Measurements from ENCODE around the gene ABCG4. TPM values are rescaled to one million over a fixed set of nuclear protein-coding genes. Genes with fewer than 3 reads are reported as not detected.
"Not testable (repeated sequence)": the region's sequence is repeated elsewhere in the genome, so short reads cannot be mapped to it uniquely, and the experiment has no call there.

ABCG4 gene
- total RNA-seq, 5 donors from 2014 or later (not counting 1 experiment from before 2014, with no cell fraction given), result 0.09 TPM; not detected in 4

- CTCF ChIA-PET, result interaction anchor here (0.5 to 0.6 kb wide), 3 partner anchors 26 to 167 kb away, joined by 3 to 6 read pairs (median 5); partner anchors contain the start of gene CBL (in 1 of the 2)
- POLR2A ChIA-PET, result no interaction called here
- H3K9me3 Mint-ChIP-seq, result no peaks in the 10 kb centered on the region
- no peak overlapping the region for H3K27ac ChIP-seq (ENCODE audit: low read length)
- 99% methylated on average over 8 of the region's 10 CpGs for WGBS (ENCODE audit: insufficient coverage)
- peaks cover 9 to 16% of the 10 kb centered on the region in 2 experiments for H3K4me1 ChIP-seq (ENCODE audit: control insufficient read depth in 1 of 2, extremely low read depth in 1 of 2, insufficient read depth in 2 of 2, low read length in 2 of 2)
- H3K4me3 Mint-ChIP-seq, result no peak overlapping the region
- no peaks in the 10 kb centered on the region for H3K9me3 ChIP-seq
- no peak overlapping the region for H3K4me3 ChIP-seq (ENCODE audit: control insufficient read depth in 1 of 2, extremely low read depth in 1 of 2, low read length in 1 of 2)
- peaks cover 19% of the 10 kb centered on the region for H3K36me3 Mint-ChIP-seq
- DNase-seq (no peak), ATAC-seq (replicated peaks in 1 of 4) (no peak)
- peaks cover 5 to 17% of the 10 kb centered on the region in 2 donors for H3K36me3 ChIP-seq (ENCODE audit: control insufficient read depth in 2 of 2, extremely low read depth in 1 of 2, insufficient read depth in 1 of 2, low read length in 1 of 2)
- H3K4me1 Mint-ChIP-seq, result peaks cover 6 to 13% (median 13%) of the 10 kb centered on the region in 3 donors
- H3K27ac Mint-ChIP-seq, result no peak overlapping the region
- H3K27me3 Mint-ChIP-seq, result no peaks in the 10 kb centered on the region
- H3K27me3 ChIP-seq (replicated peaks in 1 of 2; ENCODE audit: control insufficient read depth in 2 of 2, extremely low read depth in 1 of 2, insufficient read depth in 2 of 2, low read length in 1 of 2), result no peaks in the 10 kb centered on the region
Measured at GRCh38 chr11:119179983-119180382, 31.1 kb downstream of the ABCG4 start.

DNA sequence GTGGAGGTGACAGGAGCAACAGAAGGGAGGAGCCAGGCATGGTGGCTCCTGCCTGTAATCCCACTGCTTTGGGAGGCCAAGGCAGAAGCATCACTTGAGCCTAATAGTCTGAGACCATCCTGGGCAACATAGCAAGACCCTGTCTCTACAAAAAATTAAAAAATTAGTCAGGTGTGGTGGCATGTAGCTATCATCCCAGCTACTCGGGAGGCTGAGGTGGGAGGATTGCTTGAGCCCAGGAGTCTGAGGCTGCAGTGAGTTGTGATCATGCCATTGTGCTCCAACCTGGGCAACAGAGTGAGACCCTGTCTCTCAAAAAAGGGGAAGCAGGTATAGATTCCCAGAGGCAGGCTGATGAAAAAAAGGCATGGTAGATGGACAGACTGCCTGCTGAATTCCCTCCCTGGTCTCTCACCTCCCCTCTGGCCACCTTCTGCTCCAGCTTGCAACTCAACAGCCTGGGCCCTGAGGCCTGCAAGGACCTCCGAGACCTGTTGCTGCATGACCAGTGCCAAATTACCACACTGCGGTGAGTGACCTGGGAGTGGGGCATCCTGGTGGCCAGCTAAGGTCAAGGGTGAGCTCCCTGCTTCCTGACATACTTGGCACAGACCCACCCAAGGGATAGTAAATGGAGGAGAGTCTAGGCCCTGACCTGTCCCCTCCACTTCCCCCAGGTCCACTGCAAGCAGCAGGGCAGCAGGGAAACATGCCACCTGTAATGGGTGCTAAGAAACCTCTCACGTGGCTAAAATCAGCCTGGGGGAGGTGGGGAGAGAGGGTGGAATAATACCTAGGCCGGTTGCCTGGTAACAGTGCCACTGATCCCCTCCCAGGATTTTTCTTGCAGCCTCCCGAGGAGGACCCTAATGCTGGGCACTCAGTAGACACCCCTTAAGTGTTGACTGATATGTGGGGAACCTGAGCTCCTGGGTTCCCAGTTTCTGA, 32.2 kb downstream of the ABCG4 start:
- ChIA-PET CTCF (interaction anchor here in 1 of 2 donors (0.6 kb wide), 1 partner anchor 168 kb away, joined by 3 read pairs; no protein-coding TSS in a partner anchor), POLR2A (no interaction called here)
- no peak for DNase-seq
- Histone ChIP-seq H3K4me1 (ENCODE audit: control insufficient read depth in 1 of 2, extremely low read depth in 1 of 2, insufficient read depth in 2 of 2, low read length in 2 of 2) (peaks cover 9 to 16% of the 10 kb centered on the region in 2 experiments), H3K27me3 (replicated peaks in 1 of 2; ENCODE audit: control insufficient read depth in 2 of 2, extremely low read depth in 1 of 2, insufficient read depth in 2 of 2, low read length in 1 of 2) (peaks cover 0 to 7% of the 10 kb centered on the region in 2 experiments), H3K9me3 (no peaks in the 10 kb centered on the region), H3K36me3 (ENCODE audit: control insufficient read depth in 2 of 2, extremely low read depth in 1 of 2, insufficient read depth in 1 of 2, low read length in 1 of 2) (peaks cover 2 to 13% of the 10 kb centered on the region in 2 donors), H3K4me3 (ENCODE audit: control insufficient read depth in 1 of 2, extremely low read depth in 1 of 2, low read length in 1 of 2) (no peak overlapping the region), H3K27ac (ENCODE audit: low read length) (no peak overlapping the region)
- H3K36me3 Mint-ChIP-seq, result peaks cover 13% of the 10 kb centered on the region
- WGBS (ENCODE audit: insufficient coverage), result 100% methylated on average over 3 of the region's 6 CpGs
- no peak overlapping the region for H3K27ac Mint-ChIP-seq
- no peaks in the 10 kb centered on the region for H3K27me3 Mint-ChIP-seq
- ATAC-seq (replicated peaks in 1 of 4), result no peak
- H3K9me3 Mint-ChIP-seq, result no peaks in the 10 kb centered on the region
- peaks cover 6 to 13% (median 9%) of the 10 kb centered on the region in 3 donors for H3K4me1 Mint-ChIP-seq
- H3K4me3 Mint-ChIP-seq, result no peak overlapping the region

- H3K4me3 ChIP-seq (ENCODE audit: control insufficient read depth in 1 of 2, extremely low read depth in 1 of 2, low read length in 1 of 2), result no peak overlapping the region
- H3K4me3 Mint-ChIP-seq, result no peak overlapping the region
- no peaks in the 10 kb centered on the region for H3K9me3 Mint-ChIP-seq
- POLR2A ChIA-PET, result no interaction called here
- H3K27ac Mint-ChIP-seq, result no peak overlapping the region
- 94% methylated on average over 14 of the region's 17 CpGs for WGBS (ENCODE audit: insufficient coverage)
- ATAC-seq (replicated peaks in 1 of 4) (no peak), DNase-seq (no peak)
- peaks cover 6 to 13% (median 9%) of the 10 kb centered on the region in 3 donors for H3K4me1 Mint-ChIP-seq
- H3K27ac ChIP-seq (ENCODE audit: low read length), result no peak overlapping the region
- CTCF ChIA-PET, result no interaction called here
- H3K36me3 ChIP-seq (ENCODE audit: control insufficient read depth in 2 of 2, extremely low read depth in 1 of 2, insufficient read depth in 1 of 2, low read length in 1 of 2), result peaks cover 2 to 13% of the 10 kb centered on the region in 2 donors
- no peaks in the 10 kb centered on the region for H3K9me3 ChIP-seq
- H3K27me3 Mint-ChIP-seq, result no peaks in the 10 kb centered on the region
- H3K36me3 Mint-ChIP-seq, result peaks cover 13% of the 10 kb centered on the region
- H3K4me1 ChIP-seq (ENCODE audit: control insufficient read depth in 1 of 2, extremely low read depth in 1 of 2, insufficient read depth in 2 of 2, low read length in 2 of 2), result peaks cover 9 to 16% of the 10 kb centered on the region in 2 experiments
- peaks cover 0 to 10% of the 10 kb centered on the region in 2 experiments for H3K27me3 ChIP-seq (replicated peaks in 1 of 2; ENCODE audit: control insufficient read depth in 2 of 2, extremely low read depth in 1 of 2, insufficient read depth in 2 of 2, low read length in 1 of 2)
Measured at GRCh38 chr11:119181677-119182412, 33.0 kb downstream of the ABCG4 start.

DNA sequence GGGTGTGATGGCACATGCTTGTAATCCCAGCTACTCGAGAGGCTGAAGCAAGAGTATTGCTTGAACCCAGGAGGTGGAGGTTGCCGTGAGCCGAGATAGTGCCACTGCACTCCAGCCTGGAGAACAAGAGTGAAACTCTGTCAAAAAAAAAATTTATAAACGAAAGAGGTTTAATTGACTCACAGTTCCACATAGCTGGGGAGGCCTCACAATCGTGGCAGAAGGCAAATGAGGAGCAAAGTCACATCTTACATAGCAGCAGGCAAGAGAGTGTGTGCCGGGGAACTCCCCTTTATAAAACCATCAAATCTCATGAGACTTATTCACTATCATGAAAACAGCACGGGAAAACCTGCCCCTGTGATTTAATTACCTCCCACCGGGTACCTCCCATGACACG, 35.5 kb downstream of the ABCG4 start:
- H3K27ac ChIP-seq (ENCODE audit: low read length); POLR2A ChIA-PET; H3K9me3 Mint-ChIP-seq: not testable (repeated sequence)

DNA sequence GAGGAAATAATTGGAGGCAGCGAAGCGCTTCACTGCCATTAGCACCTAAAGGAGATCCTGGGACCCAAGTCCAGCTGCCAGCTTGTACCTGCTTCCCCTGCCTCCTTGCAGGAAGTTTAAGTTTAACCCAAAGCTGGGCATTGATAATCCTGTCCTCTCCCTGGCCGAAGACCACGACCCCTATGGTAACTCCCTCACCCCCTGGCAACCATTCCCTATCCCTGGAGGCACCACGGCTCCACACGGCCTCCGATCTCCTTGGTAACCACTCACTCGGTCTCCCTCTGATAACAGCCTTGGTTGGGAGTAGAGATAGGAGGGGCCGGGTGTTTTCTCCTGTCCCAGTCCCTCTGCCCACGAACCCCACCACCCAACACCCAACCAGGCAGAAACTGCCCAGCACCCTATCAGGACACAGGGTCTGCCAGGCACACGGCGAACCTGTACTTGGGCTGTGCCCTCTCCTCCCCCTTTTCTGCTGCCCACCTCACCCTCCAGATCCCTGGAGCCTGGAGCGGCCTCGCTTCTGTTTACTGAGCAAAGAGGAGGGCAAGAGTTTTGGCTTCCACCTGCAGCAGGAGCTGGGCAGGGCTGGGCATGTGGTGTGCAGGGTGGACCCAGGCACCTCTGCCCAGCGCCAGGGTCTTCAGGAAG, 37.3 kb downstream of the ABCG4 start:
- DNase-seq (no peak), ATAC-seq (replicated peaks in 1 of 4) (no peak)
- Histone ChIP-seq H3K36me3 (ENCODE audit: control insufficient read depth in 2 of 2, extremely low read depth in 1 of 2, insufficient read depth in 1 of 2, low read length in 1 of 2) (peaks cover 2 to 12% of the 10 kb centered on the region in 2 donors), H3K9me3 (no peaks in the 10 kb centered on the region), H3K27ac (ENCODE audit: low read length) (no peak overlapping the region), H3K4me3 (ENCODE audit: control insufficient read depth in 1 of 2, extremely low read depth in 1 of 2, low read length in 1 of 2) (no peak overlapping the region), H3K4me1 (ENCODE audit: control insufficient read depth in 1 of 2, extremely low read depth in 1 of 2, insufficient read depth in 2 of 2, low read length in 2 of 2) (no peaks in the 10 kb centered on the region), H3K27me3 (replicated peaks in 1 of 2; ENCODE audit: control insufficient read depth in 2 of 2, extremely low read depth in 1 of 2, insufficient read depth in 2 of 2, low read length in 1 of 2) (peaks cover 0 to 24% of the 10 kb centered on the region in 2 experiments)
- no peak overlapping the region for H3K4me3 Mint-ChIP-seq
- no peaks in the 10 kb centered on the region for H3K9me3 Mint-ChIP-seq
- H3K27ac Mint-ChIP-seq, result no peak overlapping the region
- 85% methylated on average over 5 of the region's 15 CpGs for WGBS (ENCODE audit: insufficient coverage)
- POLR2A ChIA-PET, result no interaction called here
- H3K27me3 Mint-ChIP-seq, result no peaks in the 10 kb centered on the region
- H3K4me1 Mint-ChIP-seq, result no peaks in the 10 kb centered on the region
- peaks cover 7% of the 10 kb centered on the region for H3K36me3 Mint-ChIP-seq
- CTCF ChIA-PET, result no interaction called here

More for the DNA sequence above, 35.5 kb downstream of the ABCG4 start:
- not testable (repeated sequence) for H3K4me1 ChIP-seq (ENCODE audit: control insufficient read depth in 1 of 2, extremely low read depth in 1 of 2, insufficient read depth in 2 of 2, low read length in 2 of 2); H3K27ac Mint-ChIP-seq; H3K27me3 Mint-ChIP-seq; H3K4me3 ChIP-seq (ENCODE audit: control insufficient read depth in 1 of 2, extremely low read depth in 1 of 2, low read length in 1 of 2); H3K4me1 Mint-ChIP-seq; DNase-seq; H3K9me3 ChIP-seq; H3K4me3 Mint-ChIP-seq; H3K36me3 Mint-ChIP-seq; ATAC-seq (replicated peaks in 1 of 4)
- CTCF ChIA-PET, result interaction anchor here (0.6 kb wide), 2 partner anchors 77 to 154 kb away, joined by 3 read pairs; no protein-coding TSS in a partner anchor
- peaks cover 0 to 24% of the 10 kb centered on the region in 2 experiments for H3K27me3 ChIP-seq (replicated peaks in 1 of 2; ENCODE audit: control insufficient read depth in 2 of 2, extremely low read depth in 1 of 2, insufficient read depth in 2 of 2, low read length in 1 of 2)
- 63% methylated on average over 4 of the region's 9 CpGs for WGBS (ENCODE audit: insufficient coverage)
- peaks cover 2 to 13% of the 10 kb centered on the region in 2 donors for H3K36me3 ChIP-seq (ENCODE audit: control insufficient read depth in 2 of 2, extremely low read depth in 1 of 2, insufficient read depth in 1 of 2, low read length in 1 of 2)

Data from T-cell (primary cell).